Esophagus muscularis mucosa (tissue), 4 donors: ENCODE results near the gene FAM83B. TPM values are rescaled to one million over a fixed set of nuclear protein-coding genes. Genes with fewer than 3 reads are reported as not detected.
"Not testable (repeated sequence)": the region's sequence is repeated elsewhere in the genome, so short reads cannot be mapped to it uniquely, and the experiment has no call there.

Experiments used
- DNase-seq: peaks from one replicate; pipeline ENCODE4 v3.0.0-alpha.2; 2017; ENCODE audit errors: extremely low spot score
- H3K27ac ChIP-seq, 4 donors: fragments of 200-600 bp; sonication (generic); replicated peaks in 1 of 4; 1 replicate in 3 of 4; 2 replicates in 1 of 4; pipeline ENCODE4 v1.5.1; 2016 to 2019; ENCODE audit warnings: mild to moderate bottlenecking in 1 of 4
- H3K27me3 ChIP-seq, 4 donors: fragments of 200-600 bp; sonication (generic); one replicate each; pipeline versions ENCODE4 v1.5.1 to v1.6.0; 2016 to 2019
- H3K36me3 ChIP-seq, 4 donors: fragments of 200-600 bp; sonication (generic); one replicate each; pipeline ENCODE4 v1.5.1; 2016 to 2019
- H3K4me1 ChIP-seq, 4 donors: fragments of 200-600 bp; sonication (generic); one replicate each; pipeline ENCODE4 v1.5.1; 2016 to 2019
- H3K4me3 ChIP-seq, 4 donors: fragments of 200-600 bp; sonication (generic); 1 replicate in 2 of 4; 2 replicates in 2 of 4; pipeline ENCODE4 v1.5.1; 2016 to 2019; ENCODE audit warnings: mild to moderate bottlenecking in 4 of 4, moderate library complexity in 1 of 4
- H3K9me3 ChIP-seq, 4 donors: fragments of 200-600 bp; sonication (generic); 1 replicate in 3 of 4; 2 replicates in 1 of 4; pipeline ENCODE4 v1.5.1; 2016 to 2019
- CTCF ChIP-seq, 3 experiments: fragments of 200-600 bp in 2 of 3; fragments of 450-650 bp in 1 of 3; sonication (generic) in 2 of 3; IDR thresholded peaks; one replicate each; pipeline ENCODE4 v1.5.1; 2017 to 2019; ENCODE audit warnings: antibody characterized with exemption in 3 of 3, mild to moderate bottlenecking in 2 of 3, moderate library complexity in 1 of 3
- EP300 ChIP-seq: sonication (generic); formaldehyde crosslinking; IDR thresholded peaks from one replicate; pipeline ENCODE4 v1.6.1; 2017; ENCODE audit warnings: antibody characterized with exemption
- POLR2A ChIP-seq: fragments of 450-650 bp; IDR thresholded peaks from one replicate; pipeline ENCODE4 v1.6.1; 2017; ENCODE audit warnings: antibody characterized with exemption, moderate library complexity, mild to moderate bottlenecking, low read depth
- POLR2AphosphoS5 ChIP-seq, 2 donors: sonication (generic); formaldehyde crosslinking; IDR thresholded peaks; one replicate each; pipeline ENCODE4 v1.6.1; 2017; ENCODE audit warnings: antibody characterized with exemption in 2 of 2
- WGBS: methylation state at CpG from one replicate; pipeline ENCODE4 v1.1.5; 2018; 5-methylcytosine and 5-hydroxymethylcytosine counted together
- intact Hi-C: fragments of 100-400 bp; cut with DNase I; formaldehyde crosslinking; loops from one replicate; pipeline ENCODE4 v1.15.1; 2023
- total RNA-seq, 4 donors: library from RNA; depleted of rRNA; stranded (reverse); fragments of >200 nt; gene quantifications; one replicate each; pipeline versions ENCODE4 v1.1.0 to v1.2.1, GENCODE V29; 2016

The FAM83B gene
- total RNA-seq, 4 donors from 2014 or later = 0.11 TPM; not detected in 3

GRCh38 chr6:54813892-54814291, 32.7 kb upstream of the FAM83B start:
- Histone ChIP-seq H3K4me1 (no peaks in the 10 kb centered on the region), H3K4me3 (no peak overlapping the region), H3K36me3 (no peaks in the 10 kb centered on the region), H3K9me3 (no peaks in the 10 kb centered on the region), H3K27me3 (no peaks in the 10 kb centered on the region), H3K27ac (no peak overlapping the region)
- intact Hi-C loops = no loop called here
- no peak for TF ChIP-seq EP300
- TF ChIP-seq POLR2A = no peak
- TF ChIP-seq POLR2AphosphoS5 (IDR thresholded peaks at IDR 0.05) = no peak
- TF ChIP-seq CTCF (IDR thresholded peaks at IDR 0.05) = no peak
- no peak for DNase-seq
- WGBS = 68% methylated on average over 3 of the region's 3 CpGs

- TF ChIP-seq POLR2AphosphoS5 (IDR thresholded peaks at IDR 0.05) (no peak), EP300 (no peak), CTCF (IDR thresholded peaks at IDR 0.05) (no peak), POLR2A (no peak)
- no peaks in the 10 kb centered on the region for H3K36me3 ChIP-seq
- H3K9me3 ChIP-seq = no peaks in the 10 kb centered on the region
- WGBS = 85% methylated on average over 2 of the region's 2 CpGs
- no peak overlapping the region for H3K27ac ChIP-seq
- intact Hi-C loops = no loop called here
- H3K27me3 ChIP-seq = no peaks in the 10 kb centered on the region
- no peaks in the 10 kb centered on the region for H3K4me1 ChIP-seq
- H3K4me3 ChIP-seq = no peak overlapping the region
- DNase-seq = no peak
Observed at GRCh38 chr6:54817236-54817635, 29.3 kb upstream of the FAM83B start.

- Histone ChIP-seq H3K27ac (no peak overlapping the region), H3K4me1 (no peaks in the 10 kb centered on the region), H3K4me3 (no peak overlapping the region), H3K9me3 (no peaks in the 10 kb centered on the region), H3K36me3 (no peaks in the 10 kb centered on the region), H3K27me3 (no peaks in the 10 kb centered on the region)
- no peak for DNase-seq
- WGBS = 75% methylated on average over 2 of the region's 2 CpGs
- TF ChIP-seq EP300 = no peak
- TF ChIP-seq POLR2A = no peak
- no peak for TF ChIP-seq POLR2AphosphoS5 (IDR thresholded peaks at IDR 0.05)
- no peak for TF ChIP-seq CTCF (IDR thresholded peaks at IDR 0.05)
- intact Hi-C loops = no loop called here
Observed at GRCh38 chr6:54817834-54818233, 28.7 kb upstream of the FAM83B start.

GRCh38 chr6:54824225-54824624, 22.3 kb upstream of the FAM83B start:
- 67% methylated on average over 6 of the region's 6 CpGs for WGBS
- H3K9me3 ChIP-seq, H3K27me3 ChIP-seq, DNase-seq, intact Hi-C loops, H3K4me1 ChIP-seq, H3K36me3 ChIP-seq, H3K27ac ChIP-seq, H3K4me3 ChIP-seq: not testable (repeated sequence)

- TF ChIP-seq POLR2A (no peak), EP300 (no peak), POLR2AphosphoS5 (IDR thresholded peaks at IDR 0.05) (no peak), CTCF (IDR thresholded peaks at IDR 0.05) (no peak)
- H3K27ac ChIP-seq = no peak overlapping the region
Observed at GRCh38 chr6:54827010-54827409, 19.6 kb upstream of the FAM83B start.

More at GRCh38 chr6:54827010-54827409, 19.6 kb upstream of the FAM83B start:
- Histone ChIP-seq H3K36me3 (no peaks in the 10 kb centered on the region), H3K4me3 (no peak overlapping the region), H3K4me1 (peaks cover 0 to 3% (median 0%) of the 10 kb centered on the region in 4 donors), H3K27me3 (no peaks in the 10 kb centered on the region), H3K9me3 (no peaks in the 10 kb centered on the region)
- WGBS = 49% methylated on average over 2 of the region's 2 CpGs
- intact Hi-C loops = no loop called here
- no peak for DNase-seq
